ENCODE measurements around the gene SLC13A1.

GRCh38 chr7:123115331-123115730, 84.4 kb downstream of the SLC13A1 start:
- TF ChIP-seq, protein P1, sequence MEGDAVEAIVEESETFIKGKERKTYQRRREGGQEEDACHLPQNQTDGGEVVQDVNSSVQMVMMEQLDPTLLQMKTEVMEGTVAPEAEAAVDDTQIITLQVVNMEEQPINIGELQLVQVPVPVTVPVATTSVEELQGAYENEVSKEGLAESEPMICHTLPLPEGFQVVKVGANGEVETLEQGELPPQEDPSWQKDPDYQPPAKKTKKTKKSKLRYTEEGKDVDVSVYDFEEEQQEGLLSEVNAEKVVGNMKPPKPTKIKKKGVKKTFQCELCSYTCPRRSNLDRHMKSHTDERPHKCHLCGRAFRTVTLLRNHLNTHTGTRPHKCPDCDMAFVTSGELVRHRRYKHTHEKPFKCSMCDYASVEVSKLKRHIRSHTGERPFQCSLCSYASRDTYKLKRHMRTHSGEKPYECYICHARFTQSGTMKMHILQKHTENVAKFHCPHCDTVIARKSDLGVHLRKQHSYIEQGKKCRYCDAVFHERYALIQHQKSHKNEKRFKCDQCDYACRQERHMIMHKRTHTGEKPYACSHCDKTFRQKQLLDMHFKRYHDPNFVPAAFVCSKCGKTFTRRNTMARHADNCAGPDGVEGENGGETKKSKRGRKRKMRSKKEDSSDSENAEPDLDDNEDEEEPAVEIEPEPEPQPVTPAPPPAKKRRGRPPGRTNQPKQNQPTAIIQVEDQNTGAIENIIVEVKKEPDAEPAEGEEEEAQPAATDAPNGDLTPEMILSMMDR (IDR thresholded peaks at IDR 0.05 in 4 of 5, conservative IDR thresholded peaks at IDR 0.05 in 1 of 5) = no peak
- no peak for TF ChIP-seq POLR2A (IDR thresholded peaks at IDR 0.05)
